Stimulated activated CD4-positive, alpha-beta T cell treated with anti-CD3 and anti-CD28 coated beads, Interleukin-12 subunit alpha, Interleukin-12 subunit beta, amount 100 ng/mL, for 24 hours (primary cell): Measurements from ENCODE around the gene PAM.

Source experiments
- DNase-seq, 2 experiments: peaks; one replicate each; pipeline ENCODE4 v3.0.0-alpha.2; 2020; ENCODE audit warnings: low read depth in 2 of 2

Gene PAM

GRCh38 chr5:102754767-102755431 lies at the start of gene PAM:
Gene PAM (plus strand): TSS chr5:102755305. CDS start chr5:102866196, 110,891 bp downstream.
- peak; percentile 63 to 65 for DNase-seq

GRCh38 chr5:102711525-102712385 lies 43.4 kb upstream of the PAM start:
- DNase-seq = no peak

GRCh38 chr5:102713278-102713677 lies 41.8 kb upstream of the PAM start:
- DNase-seq = no peak

- DNase-seq = no peak
Measured at GRCh38 chr5:102713682-102714231, 41.3 kb upstream of the PAM start.

GRCh38 chr5:102715082-102715807 lies 39.9 kb upstream of the PAM start:
- no peak for DNase-seq

- no peak for DNase-seq
Measured at GRCh38 chr5:102716017-102716416, 39.1 kb upstream of the PAM start.

- DNase-seq = no peak
Measured at GRCh38 chr5:102718819-102719218, 36.3 kb upstream of the PAM start.

GRCh38 chr5:102719886-102720285 lies 35.2 kb upstream of the PAM start:
- no peak for DNase-seq

GRCh38 chr5:102720969-102721368 lies 34.1 kb upstream of the PAM start:
- no peak for DNase-seq

- no peak for DNase-seq
Measured at GRCh38 chr5:102722931-102723330, 32.2 kb upstream of the PAM start.

- no peak for DNase-seq
Measured at GRCh38 chr5:102731693-102732092, 23.4 kb upstream of the PAM start.

GRCh38 chr5:102733534-102733933 lies 21.6 kb upstream of the PAM start:
- no peak for DNase-seq

GRCh38 chr5:102737161-102737560 lies 17.9 kb upstream of the PAM start:
- no peak for DNase-seq

GRCh38 chr5:102737805-102738469 lies 17.2 kb upstream of the PAM start:
- DNase-seq = no peak

- DNase-seq = no peak
Measured at GRCh38 chr5:102740515-102740914, 14.6 kb upstream of the PAM start.

- DNase-seq = no peak
Measured at GRCh38 chr5:102742215-102742614, 12.9 kb upstream of the PAM start.

- no peak for DNase-seq
Measured at GRCh38 chr5:102743900-102744299, 11.2 kb upstream of the PAM start.

GRCh38 chr5:102747386-102748166 lies 7.5 kb upstream of the PAM start:
- no peak for DNase-seq

GRCh38 chr5:102749416-102750030 lies 5.6 kb upstream of the PAM start:
- DNase-seq = no peak

- DNase-seq = no peak
Measured at GRCh38 chr5:102750151-102750834, 4.8 kb upstream of the PAM start.
